Endothelial cell (in vitro differentiated cells): ENCODE measurements around the gene CYSTM1. TPM values are rescaled to one million over a fixed set of nuclear protein-coding genes. Genes with fewer than 3 reads are reported as not detected.

Source experiments
- DNase-seq: peaks from one replicate; pipeline ENCODE4 v3.0.0; 2021; ENCODE audit warnings: low spot score
- H3K27ac Mint-ChIP-seq: one replicate; pipeline ENCODE4 v1.8.0; 2021; ENCODE audit warnings: mixed read lengths, inconsistent platforms; ENCODE audit not compliant: unreplicated experiment
- H3K27me3 Mint-ChIP-seq: one replicate; pipeline ENCODE4 v1.8.0; 2021; ENCODE audit warnings: mild to moderate bottlenecking, moderate library complexity, mixed read lengths, inconsistent platforms; ENCODE audit not compliant: unreplicated experiment
- H3K36me3 Mint-ChIP-seq: one replicate; pipeline ENCODE4 v1.8.0; 2021; ENCODE audit warnings: mild to moderate bottlenecking, low read depth, mixed read lengths, inconsistent platforms; ENCODE audit not compliant: unreplicated experiment
- H3K4me1 Mint-ChIP-seq: one replicate; pipeline ENCODE4 v1.8.0; 2021; ENCODE audit warnings: mild to moderate bottlenecking, mixed read lengths, inconsistent platforms; ENCODE audit not compliant: unreplicated experiment
- H3K4me3 Mint-ChIP-seq: one replicate; pipeline ENCODE4 v1.8.0; 2021; ENCODE audit warnings: mild to moderate bottlenecking, mixed read lengths, inconsistent platforms; ENCODE audit not compliant: unreplicated experiment
- H3K9me3 Mint-ChIP-seq: one replicate; pipeline ENCODE4 v1.8.0; 2021; ENCODE audit warnings: mixed read lengths, inconsistent platforms; ENCODE audit not compliant: unreplicated experiment
- CTCF ChIP-seq: fragments of 200-600 bp; sonication (generic); IDR thresholded peaks from one replicate; pipeline ENCODE4 v1.5.0; 2021; ENCODE audit warnings: antibody characterized with exemption; ENCODE audit not compliant: unreplicated experiment
- total RNA-seq: library from RNA; stranded (reverse); fragmentation: NEBNext Ultra II Directional; extraction: Animal tissue kit (Norgen Biotek cat#: 25700); gene quantifications from one replicate; pipeline ENCODE4 v1.2.1, GENCODE V29; 2021; ENCODE audit not compliant: unreplicated experiment

CYSTM1 gene
- total RNA-seq, 1 donor from 2014 or later = 21.7 TPM

GRCh38 chr5:140236891-140237598 lies 62.1 kb downstream of the CYSTM1 start:
- no peak for TF ChIP-seq CTCF
- Mint-ChIP-seq H3K9me3 (no peaks in the 10 kb centered on the region), H3K36me3 (no peaks in the 10 kb centered on the region), H3K27me3 (peaks cover 2% of the 10 kb centered on the region), H3K4me3 (no peak overlapping the region), H3K4me1 (peaks cover 3% of the 10 kb centered on the region), H3K27ac (no peak overlapping the region)
- no peak for DNase-seq

GRCh38 chr5:140238756-140239155 lies 63.8 kb downstream of the CYSTM1 start:
- no peak for TF ChIP-seq CTCF
- Mint-ChIP-seq H3K27me3 (peaks cover 2% of the 10 kb centered on the region), H3K27ac (no peak overlapping the region), H3K4me3 (no peak overlapping the region), H3K36me3 (peaks cover 4% of the 10 kb centered on the region), H3K4me1 (peaks cover 7% of the 10 kb centered on the region), H3K9me3 (no peaks in the 10 kb centered on the region)
- no peak for DNase-seq

- H3K36me3 Mint-ChIP-seq = peaks cover 6% of the 10 kb centered on the region
- no peaks in the 10 kb centered on the region for H3K9me3 Mint-ChIP-seq
- H3K4me3 Mint-ChIP-seq = no peak overlapping the region
- peaks cover 8% of the 10 kb centered on the region for H3K4me1 Mint-ChIP-seq
- DNase-seq = no peak
- H3K27me3 Mint-ChIP-seq = peaks cover 2% of the 10 kb centered on the region
- no peak overlapping the region for H3K27ac Mint-ChIP-seq
- no peak for TF ChIP-seq CTCF
These were observed 64.5 kb downstream of the CYSTM1 start for GRCh38 chr5:140239461-140239860.

- TF ChIP-seq CTCF = peak; percentile 61
- peak; percentile 83 for DNase-seq
- H3K4me3 Mint-ChIP-seq = no peak overlapping the region
- peaks cover 15% of the 10 kb centered on the region for H3K4me1 Mint-ChIP-seq
- H3K27me3 Mint-ChIP-seq = peaks cover 6% of the 10 kb centered on the region
- no peak overlapping the region for H3K27ac Mint-ChIP-seq
- H3K9me3 Mint-ChIP-seq = no peaks in the 10 kb centered on the region
- H3K36me3 Mint-ChIP-seq = peaks cover 12% of the 10 kb centered on the region
These were observed 65.1 kb downstream of the CYSTM1 start for GRCh38 chr5:140239939-140240700.
